ENCODE measurements around the gene ZNF205. TPM values are rescaled to one million over a fixed set of nuclear protein-coding genes. Genes with fewer than 3 reads are reported as not detected.

ZNF205 gene
- total and polyA plus RNA-seq, 2 donors (not counting 1 experiment from before 2014, with no cell fraction given), result not detected

DNA sequence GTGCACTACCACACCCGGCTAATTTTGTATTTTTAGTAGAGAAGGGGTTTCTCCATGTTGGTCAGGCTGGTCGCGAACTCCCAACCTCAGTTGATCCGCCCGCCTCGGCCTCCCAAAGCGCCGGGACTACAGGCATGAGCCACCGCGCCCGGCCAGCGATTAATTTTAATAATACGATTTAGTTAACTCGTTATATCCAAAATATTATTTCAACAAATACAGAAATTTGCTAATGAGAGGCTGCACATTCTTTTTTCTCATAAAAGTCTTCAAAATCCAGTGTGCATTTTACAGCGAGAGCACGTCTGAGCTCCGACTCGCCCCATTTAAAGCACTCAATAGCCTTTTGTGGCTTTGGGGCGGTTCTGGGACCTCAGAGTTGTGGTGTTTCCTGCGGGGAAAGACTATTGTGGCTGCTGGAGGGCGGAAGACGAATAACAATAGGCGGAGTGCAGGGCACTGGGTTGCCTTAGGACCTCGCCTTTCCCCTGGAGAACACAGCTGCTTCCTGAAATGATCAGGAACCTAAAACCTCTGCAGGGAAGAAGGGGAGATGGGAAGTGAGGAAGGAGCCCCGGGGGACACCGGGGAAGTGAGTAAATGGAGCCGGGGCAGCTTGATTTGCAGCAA lies 10.4 kb upstream of the ZNF205 start:
- POLR2A ChIA-PET, result interaction anchor here (0.6 to 0.7 kb wide), 2 partner anchors 22 to 52 kb away, joined by 3 to 11 read pairs; no protein-coding TSS in a partner anchor
- H3K4me1 Mint-ChIP-seq, result peaks cover 27% of the 10 kb centered on the region
- peaks cover 18 to 35% of the 10 kb centered on the region in 2 donors for H3K4me1 ChIP-seq (ENCODE audit: control insufficient read depth in 2 of 2, insufficient read depth in 2 of 2, low read length in 2 of 2)
- H3K27ac Mint-ChIP-seq, result peak overlapping the region; percentile 56
- peak; percentile 37 for DNase-seq
- peak overlapping the region in 3 of 5 experiments; percentile 32 to 56 (median 47) for H3K4me3 ChIP-seq (ENCODE audit: control extremely low read depth in 1 of 5, extremely low read depth in 1 of 5, insufficient read depth in 1 of 5, low read depth in 2 of 5, low read length in 4 of 5)
- H3K9me3 ChIP-seq (ENCODE audit: control extremely low read depth in 1 of 3, control insufficient read depth in 2 of 3, insufficient read depth in 1 of 3, low read length in 2 of 3), result peaks cover 0 to 4% (median 0%) of the 10 kb centered on the region in 3 donors
- no peaks in the 10 kb centered on the region for H4K20me1 ChIP-seq (ENCODE audit: control insufficient read depth, insufficient read depth, low read length, poor library complexity, severe bottlenecking)
- H3K27ac ChIP-seq (ENCODE audit: low read length in 2 of 2), result no peak overlapping the region
- no peak for ATAC-seq (ENCODE audit: low read depth)
- no peaks in the 10 kb centered on the region for H3K27me3 ChIP-seq (replicated peaks in 1 of 4; ENCODE audit: control extremely low read depth in 1 of 4, control insufficient read depth in 3 of 4, insufficient read depth in 4 of 4, low read length in 3 of 4)
- CTCF ChIA-PET, result interaction anchor here (0.7 to 12.2 kb wide), 5 partner anchors 21 to 54 kb away, joined by 3 to 238 read pairs (median 6); partner anchors contain the start of gene ZNF213
- H2AFZ ChIP-seq (ENCODE audit: insufficient read depth, low read depth, low read length, poor library complexity, severe bottlenecking), result peak overlapping the region; percentile 81
- H3K9me3 Mint-ChIP-seq (ENCODE audit: insufficient read depth), result no peaks in the 10 kb centered on the region
- H3K36me3 ChIP-seq (replicated peaks in 1 of 2; ENCODE audit: control extremely low read depth in 1 of 2, control insufficient read depth in 1 of 2, extremely low read depth in 1 of 2, insufficient read depth in 2 of 2, low read length in 1 of 2), result no peaks in the 10 kb centered on the region
- 30% methylated on average over 17 of the region's 27 CpGs for WGBS (ENCODE audit: insufficient coverage)
- TF ChIP-seq, protein P1, sequence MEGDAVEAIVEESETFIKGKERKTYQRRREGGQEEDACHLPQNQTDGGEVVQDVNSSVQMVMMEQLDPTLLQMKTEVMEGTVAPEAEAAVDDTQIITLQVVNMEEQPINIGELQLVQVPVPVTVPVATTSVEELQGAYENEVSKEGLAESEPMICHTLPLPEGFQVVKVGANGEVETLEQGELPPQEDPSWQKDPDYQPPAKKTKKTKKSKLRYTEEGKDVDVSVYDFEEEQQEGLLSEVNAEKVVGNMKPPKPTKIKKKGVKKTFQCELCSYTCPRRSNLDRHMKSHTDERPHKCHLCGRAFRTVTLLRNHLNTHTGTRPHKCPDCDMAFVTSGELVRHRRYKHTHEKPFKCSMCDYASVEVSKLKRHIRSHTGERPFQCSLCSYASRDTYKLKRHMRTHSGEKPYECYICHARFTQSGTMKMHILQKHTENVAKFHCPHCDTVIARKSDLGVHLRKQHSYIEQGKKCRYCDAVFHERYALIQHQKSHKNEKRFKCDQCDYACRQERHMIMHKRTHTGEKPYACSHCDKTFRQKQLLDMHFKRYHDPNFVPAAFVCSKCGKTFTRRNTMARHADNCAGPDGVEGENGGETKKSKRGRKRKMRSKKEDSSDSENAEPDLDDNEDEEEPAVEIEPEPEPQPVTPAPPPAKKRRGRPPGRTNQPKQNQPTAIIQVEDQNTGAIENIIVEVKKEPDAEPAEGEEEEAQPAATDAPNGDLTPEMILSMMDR (IDR thresholded peaks at IDR 0.05), result no peak
- TF ChIP-seq EZH2 (IDR thresholded peaks at IDR 0.05; ENCODE audit: borderline replicate concordance, insufficient read depth, low read depth, low read length, poor library complexity, severe bottlenecking), result no peak
- H3K9ac ChIP-seq (ENCODE audit: low read length), result peak overlapping the region; percentile 34
- intact Hi-C loops (cut with micrococcal nuclease), result loop anchor here (2.0 kb wide), 2 partner anchors 43 to 57 kb away; no protein-coding TSS in a partner anchor
- H3K4me2 ChIP-seq (replicated peaks; ENCODE audit: low read depth, low read length, poor library complexity, severe bottlenecking), result peak overlapping the region; percentile 63
- H3K4me3 Mint-ChIP-seq, result peak overlapping the region; percentile 89
- no peaks in the 10 kb centered on the region for H3K79me2 ChIP-seq (ENCODE audit: control insufficient read depth, insufficient read depth, low read length)
- no peaks in the 10 kb centered on the region for H3K27me3 Mint-ChIP-seq

All from B cell (primary cell).